Measurements from ENCODE around the gene CCN6. TPM values are rescaled to one million over a fixed set of nuclear protein-coding genes. Genes with fewer than 3 reads are reported as not detected.

The CCN6 gene
- total RNA-seq: not detected

- DNase-seq (ENCODE audit: extremely low spot score in 2 of 2): no peak
- H3K4me1 ChIP-seq: no peaks in the 10 kb centered on the region
- no peaks in the 10 kb centered on the region for H3K9me3 ChIP-seq
- H3K36me3 ChIP-seq: no peaks in the 10 kb centered on the region
- intact Hi-C loops (cut with DNase I): loop anchor here (10.0 kb wide), 1 partner anchor 799 kb away; a partner anchor contains a TSS
- no peak for TF ChIP-seq POLR2A (IDR thresholded peaks at IDR 0.05)
- TF ChIP-seq POLR2AphosphoS5 (IDR thresholded peaks at IDR 0.05; ENCODE audit: insufficient read depth in 1 of 2, low read depth in 1 of 2): no peak
- TF ChIP-seq CTCF (IDR thresholded peaks at IDR 0.05): no peak
- H3K4me3 ChIP-seq: no peak within 1 kb of the TSS
- no peaks in the 10 kb centered on the region for H3K27me3 ChIP-seq
- no peak within 1 kb of the TSS for H3K27ac ChIP-seq
Measured at GRCh38 chr6:112054001-112054400, at the start of gene CCN6. TSS of gene CCN6 (plus strand) at chr6:112054104. CDS start at chr6:112054358, 254 bp downstream.

GRCh38 chr6:112004201-112005012 lies 49.5 kb upstream of the CCN6 start:
- no peak for DNase-seq (ENCODE audit: extremely low spot score in 2 of 2)
- TF ChIP-seq POLR2AphosphoS5 (IDR thresholded peaks at IDR 0.05; ENCODE audit: insufficient read depth in 1 of 2, low read depth in 1 of 2) (no peak), POLR2A (IDR thresholded peaks at IDR 0.05) (no peak), CTCF (IDR thresholded peaks at IDR 0.05) (no peak)

GRCh38 chr6:112005013-112005371 lies 48.9 kb upstream of the CCN6 start:
- peaks cover 23% of the 10 kb centered on the region for H3K4me1 ChIP-seq
- H3K4me3 ChIP-seq: no peak overlapping the region
- TF ChIP-seq POLR2AphosphoS5 (IDR thresholded peaks at IDR 0.05; ENCODE audit: insufficient read depth in 1 of 2, low read depth in 1 of 2) (no peak), CTCF (IDR thresholded peaks at IDR 0.05) (no peak), POLR2A (IDR thresholded peaks at IDR 0.05) (no peak)
- intact Hi-C loops (cut with DNase I): no loop called here
- DNase-seq (ENCODE audit: extremely low spot score in 2 of 2): no peak
- H3K27me3 ChIP-seq: no peaks in the 10 kb centered on the region
- H3K9me3 ChIP-seq: no peaks in the 10 kb centered on the region
- no peak overlapping the region for H3K27ac ChIP-seq
- no peaks in the 10 kb centered on the region for H3K36me3 ChIP-seq

More at GRCh38 chr6:112004201-112005012, 49.5 kb upstream of the CCN6 start:
- Histone ChIP-seq H3K9me3 (no peaks in the 10 kb centered on the region), H3K36me3 (no peaks in the 10 kb centered on the region), H3K4me1 (peaks cover 23% of the 10 kb centered on the region), H3K27ac (no peak overlapping the region), H3K4me3 (no peak overlapping the region), H3K27me3 (no peaks in the 10 kb centered on the region)
- intact Hi-C loops (cut with DNase I): no loop called here

GRCh38 chr6:112007254-112007653 lies 46.6 kb upstream of the CCN6 start:
- Histone ChIP-seq H3K27me3 (no peaks in the 10 kb centered on the region), H3K27ac (peak overlapping the region; percentile 45), H3K36me3 (no peaks in the 10 kb centered on the region), H3K4me1 (peaks cover 23% of the 10 kb centered on the region), H3K9me3 (no peaks in the 10 kb centered on the region), H3K4me3 (no peak overlapping the region)
- no peak for TF ChIP-seq CTCF (IDR thresholded peaks at IDR 0.05)
- TF ChIP-seq POLR2AphosphoS5 (IDR thresholded peaks at IDR 0.05; ENCODE audit: insufficient read depth in 1 of 2, low read depth in 1 of 2): peak in 1 of 2 donors; percentile 10
- no peak for DNase-seq (ENCODE audit: extremely low spot score in 2 of 2)
- intact Hi-C loops (cut with DNase I): no loop called here

GRCh38 chr6:112007805-112008204 lies 46.1 kb upstream of the CCN6 start:
- Histone ChIP-seq H3K27ac (peak overlapping the region; percentile 45), H3K36me3 (no peaks in the 10 kb centered on the region), H3K4me3 (no peak overlapping the region), H3K27me3 (no peaks in the 10 kb centered on the region), H3K9me3 (no peaks in the 10 kb centered on the region), H3K4me1 (peaks cover 23% of the 10 kb centered on the region)
- TF ChIP-seq POLR2AphosphoS5 (IDR thresholded peaks at IDR 0.05; ENCODE audit: insufficient read depth in 1 of 2, low read depth in 1 of 2): no peak
- no peak for TF ChIP-seq POLR2A (IDR thresholded peaks at IDR 0.05)
- no peak for TF ChIP-seq CTCF (IDR thresholded peaks at IDR 0.05)
- intact Hi-C loops (cut with DNase I): no loop called here
- DNase-seq (ENCODE audit: extremely low spot score in 2 of 2): no peak

Data from vagina (tissue), 2 donors.